Measurements from ENCODE around the gene ADAM10.

Gene ADAM10

DNA sequence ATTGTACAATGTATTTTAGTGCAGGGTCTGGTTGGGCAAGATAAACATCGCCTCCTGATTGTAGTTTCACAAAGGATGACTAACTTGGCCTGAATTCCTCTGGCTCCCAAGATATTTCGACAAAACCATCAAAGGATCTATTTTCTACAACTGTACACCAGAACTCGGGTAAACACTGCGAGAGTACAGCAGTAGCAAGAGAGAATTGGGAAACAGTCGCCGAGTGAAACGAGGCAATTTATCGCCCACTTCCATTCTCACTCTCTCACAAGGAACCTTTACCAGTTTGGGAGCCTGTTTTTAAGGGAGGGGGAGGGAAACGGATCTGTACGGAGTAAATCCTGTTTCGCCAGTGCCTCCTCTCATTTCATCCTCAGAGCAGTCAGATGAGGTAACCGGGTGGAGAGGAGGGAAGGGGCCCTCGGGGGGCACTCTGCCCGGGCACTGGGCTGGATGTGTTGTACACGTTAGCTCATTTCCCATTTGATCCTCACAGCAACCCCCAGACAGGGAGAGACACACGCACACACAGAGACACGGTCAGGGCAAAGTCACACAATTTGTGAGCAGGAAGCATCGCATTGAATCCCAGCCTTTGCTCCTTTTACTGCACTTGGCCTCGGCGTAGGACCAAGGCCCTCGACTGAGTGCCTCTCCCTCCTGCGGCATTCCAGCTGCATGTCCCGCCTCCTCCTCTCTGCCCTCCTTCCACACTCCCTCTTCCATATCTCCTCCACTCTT is 197.6 kb downstream of the ADAM10 start:
- Histone ChIP-seq H2AFZ (ENCODE audit: low read length) (no peak overlapping the region), H3K4me3 (ENCODE audit: low read depth, low read length, poor library complexity, severe bottlenecking) (peak overlapping the region; percentile 24), H3F3A (ENCODE audit: insufficient read depth, low read length) (peaks cover 13% of the 10 kb centered on the region; the same call in 1 of the 2 replicates), H3K9me2 (ENCODE audit: low read depth, low read length) (no peaks in the 10 kb centered on the region), H3K27ac (ENCODE audit: low read depth, low read length, poor library complexity, severe bottlenecking) (peak overlapping the region; percentile 99), H4K20me1 (ENCODE audit: insufficient read depth, low read length) (no peaks in the 10 kb centered on the region), H3K4me2 (ENCODE audit: low read length) (peak overlapping the region; percentile 51), H3K9ac (ENCODE audit: low read length) (peak overlapping the region; percentile 78), H3K9me3 (ENCODE audit: low read length) (no peaks in the 10 kb centered on the region), H3K4me1 (ENCODE audit: insufficient read depth, low read length, severe bottlenecking) (peaks cover 97% of the 10 kb centered on the region), H3K27me3 (ENCODE audit: insufficient read depth, low read length) (no peaks in the 10 kb centered on the region), H3K36me3 (ENCODE audit: insufficient read depth, low read length) (no peaks in the 10 kb centered on the region), H3K79me2 (ENCODE audit: insufficient read depth, low read length) (no peaks in the 10 kb centered on the region)
- TF ChIP-seq, protein P1, sequence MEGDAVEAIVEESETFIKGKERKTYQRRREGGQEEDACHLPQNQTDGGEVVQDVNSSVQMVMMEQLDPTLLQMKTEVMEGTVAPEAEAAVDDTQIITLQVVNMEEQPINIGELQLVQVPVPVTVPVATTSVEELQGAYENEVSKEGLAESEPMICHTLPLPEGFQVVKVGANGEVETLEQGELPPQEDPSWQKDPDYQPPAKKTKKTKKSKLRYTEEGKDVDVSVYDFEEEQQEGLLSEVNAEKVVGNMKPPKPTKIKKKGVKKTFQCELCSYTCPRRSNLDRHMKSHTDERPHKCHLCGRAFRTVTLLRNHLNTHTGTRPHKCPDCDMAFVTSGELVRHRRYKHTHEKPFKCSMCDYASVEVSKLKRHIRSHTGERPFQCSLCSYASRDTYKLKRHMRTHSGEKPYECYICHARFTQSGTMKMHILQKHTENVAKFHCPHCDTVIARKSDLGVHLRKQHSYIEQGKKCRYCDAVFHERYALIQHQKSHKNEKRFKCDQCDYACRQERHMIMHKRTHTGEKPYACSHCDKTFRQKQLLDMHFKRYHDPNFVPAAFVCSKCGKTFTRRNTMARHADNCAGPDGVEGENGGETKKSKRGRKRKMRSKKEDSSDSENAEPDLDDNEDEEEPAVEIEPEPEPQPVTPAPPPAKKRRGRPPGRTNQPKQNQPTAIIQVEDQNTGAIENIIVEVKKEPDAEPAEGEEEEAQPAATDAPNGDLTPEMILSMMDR (IDR thresholded peaks at IDR 0.05; ENCODE audit: low read length): no peak
- TF ChIP-seq EZH2 (IDR thresholded peaks at IDR 0.05; ENCODE audit: borderline replicate concordance, low read length): no peak

- Histone ChIP-seq H4K20me1 (ENCODE audit: insufficient read depth, low read length) (no peaks in the 10 kb centered on the region), H3F3A (ENCODE audit: insufficient read depth, low read length) (peaks cover 13% of the 10 kb centered on the region; the same call in 1 of the 2 replicates), H3K9me2 (ENCODE audit: low read depth, low read length) (no peaks in the 10 kb centered on the region), H3K4me3 (ENCODE audit: low read depth, low read length, poor library complexity, severe bottlenecking) (peak overlapping the region; percentile 24), H3K36me3 (ENCODE audit: insufficient read depth, low read length) (no peaks in the 10 kb centered on the region), H3K4me2 (ENCODE audit: low read length) (peak overlapping the region; percentile 51), H3K79me2 (ENCODE audit: insufficient read depth, low read length) (no peaks in the 10 kb centered on the region), H3K9ac (ENCODE audit: low read length) (peak overlapping the region; percentile 78), H3K27me3 (ENCODE audit: insufficient read depth, low read length) (no peaks in the 10 kb centered on the region), H3K4me1 (ENCODE audit: insufficient read depth, low read length, severe bottlenecking) (peaks cover 90% of the 10 kb centered on the region), H2AFZ (ENCODE audit: low read length) (no peak overlapping the region), H3K27ac (ENCODE audit: low read depth, low read length, poor library complexity, severe bottlenecking) (peak overlapping the region; percentile 99), H3K9me3 (ENCODE audit: low read length) (no peaks in the 10 kb centered on the region)
- no peak for TF ChIP-seq EZH2 (IDR thresholded peaks at IDR 0.05; ENCODE audit: borderline replicate concordance, low read length)
- TF ChIP-seq, protein P1 (IDR thresholded peaks at IDR 0.05; ENCODE audit: low read length): no peak
These were observed 198.3 kb downstream of the ADAM10 start for GRCh38 chr15:58551084-58551763.

DNA sequence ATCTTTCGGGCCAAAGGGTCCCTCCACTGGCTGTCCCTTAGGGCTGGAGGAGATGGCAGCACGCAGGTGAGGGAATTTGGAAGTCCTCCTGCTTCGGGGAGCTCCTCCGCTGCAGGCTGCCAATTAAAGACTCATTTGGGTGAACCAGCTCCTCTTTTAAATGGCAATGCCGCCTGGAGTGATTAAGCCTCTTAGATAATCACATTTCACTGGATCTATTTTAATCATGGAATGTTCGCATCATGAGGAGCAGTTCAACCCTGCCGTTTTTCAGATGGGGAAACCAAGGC is 199.8 kb downstream of the ADAM10 start:
- peaks cover 13% of the 10 kb centered on the region; the same call in 1 of the 2 replicates for H3F3A ChIP-seq (ENCODE audit: insufficient read depth, low read length)

More for the DNA sequence above, 199.8 kb downstream of the ADAM10 start:
- Histone ChIP-seq H3K79me2 (ENCODE audit: insufficient read depth, low read length) (no peaks in the 10 kb centered on the region), H3K27ac (ENCODE audit: low read depth, low read length, poor library complexity, severe bottlenecking) (peak overlapping the region; percentile 99), H3K36me3 (ENCODE audit: insufficient read depth, low read length) (no peaks in the 10 kb centered on the region), H3K9me2 (ENCODE audit: low read depth, low read length) (no peaks in the 10 kb centered on the region), H2AFZ (ENCODE audit: low read length) (no peak overlapping the region), H3K4me3 (ENCODE audit: low read depth, low read length, poor library complexity, severe bottlenecking) (no peak overlapping the region), H3K27me3 (ENCODE audit: insufficient read depth, low read length) (no peaks in the 10 kb centered on the region), H3K9ac (ENCODE audit: low read length) (peak overlapping the region; percentile 57), H3K9me3 (ENCODE audit: low read length) (no peaks in the 10 kb centered on the region), H3K4me1 (ENCODE audit: insufficient read depth, low read length, severe bottlenecking) (peaks cover 75% of the 10 kb centered on the region), H3K4me2 (ENCODE audit: low read length) (no peak overlapping the region), H4K20me1 (ENCODE audit: insufficient read depth, low read length) (no peaks in the 10 kb centered on the region)
- TF ChIP-seq EZH2 (IDR thresholded peaks at IDR 0.05; ENCODE audit: borderline replicate concordance, low read length): no peak
- TF ChIP-seq, protein P1 (IDR thresholded peaks at IDR 0.05; ENCODE audit: low read length): no peak

Measured in OCI-LY1 (cell line).